C4-2B (cell line): ENCODE measurements around the gene TPX2.

Experiments used
- CTCF ChIP-seq: fragments of 450-650 bp; conservative IDR thresholded peaks from 2 replicates; pipeline ENCODE4 v1.5.1; 2017; ENCODE audit warnings: mild to moderate bottlenecking
- ZFX ChIP-seq: fragments of 450-650 bp; IDR thresholded peaks from 2 replicates; pipeline ENCODE4 v1.6.1; 2017

GRCh38 chr20:31784354-31785044, 45.4 kb downstream of the TPX2 start:
- no peak for TF ChIP-seq CTCF
- no peak for TF ChIP-seq ZFX
